ENCODE measurements around the gene SPRYD3.

GRCh38 chr12:53061404-53062010, 17.7 kb downstream of the SPRYD3 start:
- TF ChIP-seq CTCF (IDR thresholded peaks at IDR 0.05): peak in 3 of 6 experiments; percentile 37 to 47 (median 43)
- TF ChIP-seq POLR2A (IDR thresholded peaks at IDR 0.05): no peak

Data from Peyer's patch (tissue), 4 donors.